Measurements from ENCODE around the gene MGAT4B. TPM values are rescaled to one million over a fixed set of nuclear protein-coding genes. Genes with fewer than 3 reads are reported as not detected.

Gene MGAT4B
- total and polyA plus RNA-seq, 2 of the 13 experiments (the other 11 are each of a cell fraction or from before 2014, with no cell fraction given) = 93.5 to 130 TPM

DNA sequence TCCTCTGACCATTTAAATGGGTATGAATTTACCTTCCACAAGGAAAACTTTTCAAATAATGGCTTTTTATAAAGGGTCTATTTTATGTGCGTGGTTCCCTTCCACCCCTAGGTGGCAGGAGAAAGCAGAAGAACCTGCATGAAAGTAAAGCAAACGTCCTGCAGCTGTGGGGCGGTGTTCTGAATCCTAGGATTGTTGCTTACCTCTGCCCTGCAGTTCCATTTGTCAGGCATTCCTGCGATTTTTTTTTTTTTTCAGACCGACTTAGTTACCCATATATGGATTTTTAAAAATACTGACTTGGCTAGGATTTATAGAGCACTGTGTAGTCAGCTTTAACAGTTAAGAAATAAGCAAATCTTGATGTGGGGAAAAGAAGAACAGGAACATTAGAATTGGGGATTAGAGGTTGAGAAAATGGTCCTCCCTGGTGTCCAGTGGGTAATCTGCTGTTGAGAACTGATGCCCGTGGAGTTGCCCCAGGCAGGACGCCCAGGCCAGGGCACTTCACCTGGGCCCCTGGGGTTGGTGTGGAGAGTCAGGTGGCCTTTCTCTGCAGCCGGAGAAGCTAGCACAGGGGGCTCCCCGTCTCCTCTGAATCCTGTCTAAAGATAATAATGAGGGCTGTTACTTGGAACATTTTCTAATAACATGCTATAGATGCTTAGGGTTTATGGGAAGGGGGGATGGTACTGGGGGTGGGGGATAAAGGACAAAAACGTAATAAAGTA is 43.3 kb downstream of the MGAT4B start (continued):
- TF ChIP-seq, protein P1, sequence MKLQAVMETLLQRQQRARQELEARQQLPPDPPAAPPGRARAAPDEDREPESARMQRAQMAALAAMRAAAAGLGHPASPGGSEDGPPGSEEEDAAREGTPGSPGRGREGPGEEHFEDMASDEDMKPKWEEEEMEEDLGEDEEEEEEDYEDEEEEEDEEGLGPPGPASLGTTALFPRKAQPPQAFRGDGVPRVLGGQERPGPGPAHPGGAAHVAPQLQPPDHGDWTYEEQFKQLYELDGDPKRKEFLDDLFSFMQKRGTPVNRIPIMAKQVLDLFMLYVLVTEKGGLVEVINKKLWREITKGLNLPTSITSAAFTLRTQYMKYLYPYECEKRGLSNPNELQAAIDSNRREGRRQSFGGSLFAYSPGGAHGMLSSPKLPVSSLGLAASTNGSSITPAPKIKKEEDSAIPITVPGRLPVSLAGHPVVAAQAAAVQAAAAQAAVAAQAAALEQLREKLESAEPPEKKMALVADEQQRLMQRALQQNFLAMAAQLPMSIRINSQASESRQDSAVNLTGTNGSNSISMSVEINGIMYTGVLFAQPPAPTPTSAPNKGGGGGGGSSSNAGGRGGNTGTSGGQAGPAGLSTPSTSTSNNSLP (IDR thresholded peaks at IDR 0.05; ENCODE audit: low read depth, low read length) = peak; percentile 59; the same call in 1 of the 2 replicates
- TF ChIP-seq SP1 (IDR thresholded peaks at IDR 0.05) = no peak
- no peak for TF ChIP-seq SP1 (CRISPR knock-in tag; IDR thresholded peaks at IDR 0.05)
- TF ChIP-seq GATAD1 (CRISPR knock-in tag; IDR thresholded peaks at IDR 0.05) = no peak
- no peak for TF ChIP-seq ZNF737 (CRISPR knock-in tag; IDR thresholded peaks at IDR 0.05; ENCODE audit: borderline replicate concordance)
- TF ChIP-seq SALL2 (CRISPR knock-in tag; IDR thresholded peaks at IDR 0.05) = no peak
- TF ChIP-seq TCF7L2 (IDR thresholded peaks at IDR 0.05; ENCODE audit: low read depth, low read length) = no peak
- TF ChIP-seq NR2C2 (CRISPR knock-in tag; IDR thresholded peaks at IDR 0.05; ENCODE audit: borderline replicate concordance) = no peak
- TF ChIP-seq SALL1 (CRISPR knock-in tag; IDR thresholded peaks at IDR 0.05) = no peak
- TF ChIP-seq, protein P2, sequence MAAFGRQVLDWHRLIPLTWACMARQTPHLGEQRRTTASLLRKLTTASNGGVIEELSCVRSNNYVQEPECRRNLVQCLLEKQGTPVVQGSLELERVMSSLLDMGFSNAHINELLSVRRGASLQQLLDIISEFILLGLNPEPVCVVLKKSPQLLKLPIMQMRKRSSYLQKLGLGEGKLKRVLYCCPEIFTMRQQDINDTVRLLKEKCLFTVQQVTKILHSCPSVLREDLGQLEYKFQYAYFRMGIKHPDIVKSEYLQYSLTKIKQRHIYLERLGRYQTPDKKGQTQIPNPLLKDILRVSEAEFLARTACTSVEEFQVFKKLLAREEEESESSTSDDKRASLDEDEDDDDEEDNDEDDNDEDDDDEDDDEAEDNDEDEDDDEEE (CRISPR knock-in tag; IDR thresholded peaks at IDR 0.05) = no peak
- TF ChIP-seq, protein P3, sequence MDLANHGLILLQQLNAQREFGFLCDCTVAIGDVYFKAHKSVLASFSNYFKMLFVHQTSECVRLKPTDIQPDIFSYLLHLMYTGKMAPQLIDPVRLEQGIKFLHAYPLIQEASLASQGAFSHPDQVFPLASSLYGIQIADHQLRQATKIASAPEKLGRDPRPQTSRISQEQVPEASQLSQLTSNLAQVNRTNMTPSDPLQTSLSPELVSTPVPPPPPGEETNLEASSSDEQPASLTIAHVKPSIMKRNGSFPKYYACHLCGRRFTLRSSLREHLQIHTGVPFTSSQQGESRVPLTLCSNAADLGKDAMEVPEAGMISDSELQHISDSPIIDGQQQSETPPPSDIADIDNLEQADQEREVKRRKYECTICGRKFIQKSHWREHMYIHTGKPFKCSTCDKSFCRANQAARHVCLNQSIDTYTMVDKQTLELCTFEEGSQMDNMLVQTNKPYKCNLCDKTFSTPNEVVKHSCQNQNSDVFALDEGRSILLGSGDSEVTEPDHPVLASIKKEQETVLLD (CRISPR knock-in tag; IDR thresholded peaks at IDR 0.05; ENCODE audit: low read depth) = no peak
- TF ChIP-seq ZNF547 (CRISPR knock-in tag; IDR thresholded peaks at IDR 0.05) = no peak

Measured in HepG2 (cell line).